H1 (cell line): ENCODE results near the gene LUM. TPM values are rescaled to one million over a fixed set of nuclear protein-coding genes. Genes with fewer than 3 reads are reported as not detected.

Experiments
- CTCF ChIA-PET: fragments of 300-600 bp; sonication (Branson Sonifier 250); formaldehyde crosslinking; loops from one replicate; lab custom pipeline; 2021; ENCODE audit not compliant: partially characterized antibody; lab: Charles Lee
- POLR2A ChIA-PET: fragments of 300-600 bp; sonication (Branson Sonifier 250); formaldehyde crosslinking; loops from one replicate; lab custom pipeline; 2021; ENCODE audit warnings: inconsistent platforms; ENCODE audit not compliant: partially characterized antibody; lab: Charles Lee
- DNase-seq, 2 experiments: peaks; one replicate each; pipeline versions ENCODE4 v3.0.0 to v3.0.0-alpha.2; 2010 to 2022; ENCODE audit warnings: low spot score in 2 of 2, low read depth in 1 of 2, mixed read lengths in 1 of 2
- FAIRE-seq: peaks from 2 replicates; lab custom pipeline; 2011; peaks lifted over from hg19 to GRCh38; lab: Jason Lieb, UNC
- H2AFZ ChIP-seq: 2 replicates; pipeline ENCODE4 v1.8.1; 2012; ENCODE audit warnings: low read length, inconsistent platforms
- H2AK5ac ChIP-seq: 2 replicates; pipeline ENCODE4 v1.6.1; 2013; ENCODE audit warnings: low read depth, low read length
- H2BK120ac ChIP-seq: replicated peaks from 2 replicates; pipeline ENCODE3; 2013; ENCODE audit warnings: low read depth, low read length, inconsistent platforms
- H2BK12ac ChIP-seq: 2 replicates; pipeline ENCODE4 v1.6.1; 2013; ENCODE audit warnings: low read depth, low read length
- H2BK15ac ChIP-seq: 2 replicates; pipeline ENCODE4 v1.6.1; 2013; ENCODE audit warnings: low read length
- H2BK20ac ChIP-seq: 2 replicates; pipeline ENCODE4 v1.6.1; 2013; ENCODE audit warnings: low read length
- H2BK5ac ChIP-seq: 2 replicates; pipeline ENCODE4 v1.6.1; 2013; ENCODE audit warnings: low read depth, low read length
- H3K14ac ChIP-seq: 2 replicates; pipeline ENCODE4 v1.6.1; 2013; ENCODE audit warnings: inconsistent platforms; ENCODE audit not compliant: insufficient read length
- H3K18ac ChIP-seq: 2 replicates; pipeline ENCODE4 v1.6.1; 2013; ENCODE audit warnings: low read length; ENCODE audit errors: extremely low read depth
- H3K23ac ChIP-seq: 2 replicates; pipeline ENCODE4 v1.6.1; 2013; ENCODE audit warnings: inconsistent platforms; ENCODE audit not compliant: insufficient read length
- H3K23me2 ChIP-seq: 2 replicates; pipeline ENCODE4 v1.6.1; 2013; ENCODE audit warnings: low read depth, low read length
- H3K27ac ChIP-seq: 2 replicates; pipeline ENCODE4 v1.6.1; 2011; ENCODE audit warnings: low read depth, low read length, inconsistent platforms
- H3K27me3 ChIP-seq, 4 experiments: replicated peaks in 1 of 4; 1 replicate in 1 of 4; 2 replicates in 3 of 4; pipeline versions ENCODE4 v1.6.1 to v1.8.1; 2011 to 2013; ENCODE audit warnings: low read length in 3 of 4, mild to moderate bottlenecking in 3 of 4, inconsistent platforms in 2 of 4, mixed read lengths in 2 of 4, moderate library complexity in 1 of 4; ENCODE audit not compliant: control insufficient read depth in 3 of 4, insufficient read depth in 3 of 4; ENCODE audit errors: extremely low read depth in 1 of 4
- H3K36me3 ChIP-seq, 4 experiments: 2 replicates each; pipeline versions ENCODE4 v1.6.1 to v1.8.1; 2011 to 2013; ENCODE audit warnings: mild to moderate bottlenecking in 4 of 4, low read length in 3 of 4, moderate library complexity in 2 of 4, control low read depth in 1 of 4, inconsistent platforms in 1 of 4; ENCODE audit not compliant: insufficient read depth in 4 of 4, control insufficient read depth in 2 of 4
- H3K4ac ChIP-seq: replicated peaks from 2 replicates; pipeline ENCODE3; 2013; ENCODE audit warnings: low read length, low read depth, mixed read lengths, inconsistent platforms; ENCODE audit not compliant: insufficient read length
- H3K4me1 ChIP-seq, 4 experiments: replicated peaks in 1 of 4; 1 replicate in 1 of 4; 2 replicates in 3 of 4; pipeline versions ENCODE4 v1.6.1 to v1.8.1; 2011 to 2013; ENCODE audit warnings: low read length in 3 of 4, inconsistent platforms in 2 of 4, mixed read lengths in 1 of 4; ENCODE audit not compliant: insufficient read depth in 4 of 4, control insufficient read depth in 3 of 4
- H3K4me2 ChIP-seq, 2 experiments: 2 replicates each; pipeline versions ENCODE4 v1.6.1 to v1.8.1; 2011 to 2013; ENCODE audit warnings: low read depth in 2 of 2, low read length in 2 of 2, control low read depth in 1 of 2, inconsistent platforms in 1 of 2, mild to moderate bottlenecking in 1 of 2; ENCODE audit not compliant: insufficient read depth in 1 of 2
- H3K4me3 ChIP-seq, 4 experiments: fragments of 200-600, 300-600 bp in 1 of 4; sonication (generic), shearing (Covaris generic), sonication (Bioruptor Twin) in 1 of 4; 2 replicates each; pipeline versions ENCODE4 v1.5.1 to v1.8.1; 2011 to 2016; ENCODE audit warnings: low read length in 4 of 4, low read depth in 3 of 4, control low read depth in 2 of 4, inconsistent platforms in 2 of 4, mild to moderate bottlenecking in 2 of 4, mixed read lengths in 1 of 4, moderate library complexity in 1 of 4; ENCODE audit not compliant: insufficient read depth in 2 of 4; ENCODE audit errors: extremely low read depth in 1 of 4
- H3K56ac ChIP-seq: replicated peaks from 2 replicates; pipeline ENCODE3; 2013; ENCODE audit warnings: low read depth, mild to moderate bottlenecking, mixed read lengths, low read length, inconsistent platforms; ENCODE audit not compliant: insufficient read length
- H3K79me1 ChIP-seq: 2 replicates; pipeline ENCODE4 v1.6.1; 2013; ENCODE audit warnings: low read depth, low read length, control low read depth
- H3K79me2 ChIP-seq, 2 experiments: 2 replicates each; pipeline versions ENCODE4 v1.6.1 to v1.8.1; 2012 to 2013; ENCODE audit warnings: low read length in 2 of 2, mild to moderate bottlenecking in 2 of 2, inconsistent platforms in 1 of 2; ENCODE audit not compliant: insufficient read depth in 2 of 2, control insufficient read depth in 1 of 2
- H3K9ac ChIP-seq, 4 experiments: replicated peaks in 1 of 4; 1 replicate in 1 of 4; 2 replicates in 3 of 4; pipeline versions ENCODE4 v1.6.1 to v1.8.1; 2011 to 2013; ENCODE audit warnings: low read depth in 3 of 4, low read length in 3 of 4, control low read depth in 2 of 4, mild to moderate bottlenecking in 2 of 4, moderate library complexity in 2 of 4, inconsistent platforms in 1 of 4; ENCODE audit errors: extremely low read depth in 1 of 4
- H3K9me3 ChIP-seq, 2 experiments: 2 replicates each; pipeline versions ENCODE4 v1.6.1 to v1.8.1; 2012 to 2013; ENCODE audit warnings: mild to moderate bottlenecking in 2 of 2, moderate library complexity in 2 of 2, control low read depth in 1 of 2, inconsistent platforms in 1 of 2, low read depth in 1 of 2, low read length in 1 of 2, mixed read lengths in 1 of 2; ENCODE audit not compliant: insufficient read depth in 2 of 2
- H4K20me1 ChIP-seq, 2 experiments: replicated peaks in 1 of 2; 2 replicates each; pipeline versions ENCODE3 to v1.8.1; 2011 to 2013; ENCODE audit warnings: inconsistent platforms in 2 of 2, low read length in 2 of 2, mild to moderate bottlenecking in 1 of 2; ENCODE audit not compliant: insufficient read depth in 2 of 2, control insufficient read depth in 1 of 2
- H4K5ac ChIP-seq: 2 replicates; pipeline ENCODE4 v1.6.1; 2013; ENCODE audit warnings: low read length, low read depth, mixed read lengths, inconsistent platforms; ENCODE audit not compliant: insufficient read length
- H4K8ac ChIP-seq: 2 replicates; pipeline ENCODE4 v1.8.0; 2013; ENCODE audit warnings: mild to moderate bottlenecking, moderate library complexity, low read length, inconsistent platforms; ENCODE audit not compliant: insufficient read depth; ENCODE audit errors: extremely low read depth
- H4K91ac ChIP-seq: replicated peaks from 2 replicates; pipeline ENCODE3; 2013; ENCODE audit warnings: low read length, mixed read lengths, inconsistent platforms; ENCODE audit not compliant: insufficient read length
- ASH2L ChIP-seq: fragments of 200-600, 300-600 bp; sonication (generic); IDR thresholded peaks from one replicate; pipeline ENCODE4 v1.7.1; 2017; ENCODE audit warnings: low read length
- HDAC2 ChIP-seq, 2 experiments: fragments of 300-600 bp in 1 of 2; sonication (generic) in 1 of 2; IDR thresholded peaks; 2 replicates each; pipeline ENCODE4 v1.6.1; 2011 to 2012; ENCODE audit warnings: low read depth in 2 of 2, low read length in 2 of 2, mild to moderate bottlenecking in 2 of 2, moderate library complexity in 2 of 2, borderline replicate concordance in 1 of 2, inconsistent platforms in 1 of 2
- KDM4A ChIP-seq: IDR thresholded peaks from one replicate; pipeline ENCODE4 v1.7.1; 2012; ENCODE audit warnings: low read depth, mild to moderate bottlenecking, moderate library complexity, low read length, inconsistent platforms; ENCODE audit not compliant: severe bottlenecking
- POLR2A ChIP-seq, 2 experiments: IDR thresholded peaks; 1 replicate in 1 of 2; 2 replicates in 1 of 2; pipeline ENCODE4 v1.6.1; 2011; ENCODE audit warnings: low read depth in 2 of 2, low read length in 2 of 2, mild to moderate bottlenecking in 2 of 2; ENCODE audit errors: control extremely low read depth in 1 of 2
- RXRA ChIP-seq: IDR thresholded peaks from 2 replicates; pipeline ENCODE4 v1.6.1; 2011; ENCODE audit warnings: low read depth, mild to moderate bottlenecking, low read length, moderate library complexity; ENCODE audit not compliant: insufficient read depth
- SUZ12 ChIP-seq: fragments of 200-600 bp; sonication (generic); IDR thresholded peaks from 2 replicates; pipeline ENCODE4 v1.6.1; 2012; ENCODE audit warnings: mild to moderate bottlenecking, inconsistent platforms, low read length, moderate library complexity, mixed read lengths
- polyA plus RNA-seq, 7 experiments: library from polyadenylated mRNA; depleted of rRNA in 3 of 7; stranded (reverse) in 5 of 7; unstranded in 2 of 7; fragments of >200 nt in 5 of 7; fragments of 200-250 nt in 2 of 7; gene quantifications; 1 replicate in 5 of 7; 2 replicates in 1 of 7; 4 replicates in 1 of 7; pipeline versions ENCODE4 v1.2.1 to v1.2.3, GENCODE V29; 2011 to 2013; ENCODE audit warnings: missing spikeins in 2 of 7, mixed read lengths in 2 of 7
- total RNA-seq: library from RNA; stranded (reverse); fragmentation: NEBNext Ultra II Directional; extraction: Animal tissue kit (Norgen Biotek cat#: 25700); gene quantifications from 2 replicates; pipeline ENCODE4 v1.2.1, GENCODE V29; 2021

The LUM gene
- total and polyA plus RNA-seq, 2 of the 8 experiments (the other 6 are each of a cell fraction or from before 2014, with no cell fraction given): not detected

GRCh38 chr12:91098461-91098860 lies 12.8 kb downstream of the LUM start:
- H4K5ac ChIP-seq: no peak overlapping the region
- no peak overlapping the region for H3K56ac ChIP-seq
- H3K4me3 ChIP-seq: no peak overlapping the region
- H2BK120ac ChIP-seq: no peak overlapping the region
- H2BK5ac ChIP-seq: no peak overlapping the region
- ChIA-PET POLR2A (no interaction called here), CTCF (interaction anchor here (3.5 kb wide), 1 partner anchor 10 kb away, joined by 21 read pairs; no protein-coding TSS in a partner anchor)
- no peaks in the 10 kb centered on the region for H3K27me3 ChIP-seq
- H2AK5ac ChIP-seq: no peak overlapping the region
- no peak overlapping the region for H2BK15ac ChIP-seq
- H3K18ac ChIP-seq: no peak overlapping the region
- no peak overlapping the region for H3K9ac ChIP-seq
- H3K14ac ChIP-seq: no peak overlapping the region
- H3K23me2 ChIP-seq: no peaks in the 10 kb centered on the region
- H2BK12ac ChIP-seq: no peak overlapping the region
- no peak overlapping the region for H4K8ac ChIP-seq
- no peaks in the 10 kb centered on the region for H3K79me1 ChIP-seq
- no peaks in the 10 kb centered on the region for H3K9me3 ChIP-seq
- no peak for DNase-seq
- no peak overlapping the region for H2AFZ ChIP-seq
- H3K4ac ChIP-seq: no peak overlapping the region
- H3K4me2 ChIP-seq: no peak overlapping the region
- H3K36me3 ChIP-seq: no peaks in the 10 kb centered on the region
- no peak overlapping the region for H3K23ac ChIP-seq
- no peaks in the 10 kb centered on the region for H3K79me2 ChIP-seq
- no peak overlapping the region for H4K91ac ChIP-seq
- H3K4me1 ChIP-seq: no peaks in the 10 kb centered on the region
- FAIRE-seq: no peak
- no peak for TF ChIP-seq HDAC2 (IDR thresholded peaks at IDR 0.05; ENCODE audit: borderline replicate concordance in 1 of 2, low read depth in 2 of 2, low read length in 2 of 2)
- no peak for TF ChIP-seq RXRA
- TF ChIP-seq POLR2A (IDR thresholded peaks at IDR 0.05; ENCODE audit: control extremely low read depth in 1 of 2, low read depth in 2 of 2, low read length in 2 of 2): no peak
- TF ChIP-seq ASH2L: no peak
- TF ChIP-seq SUZ12: no peak
- TF ChIP-seq KDM4A: no peak
- H3K27ac ChIP-seq: no peak overlapping the region
- H4K20me1 ChIP-seq: no peaks in the 10 kb centered on the region
- no peak overlapping the region for H2BK20ac ChIP-seq
